HG02973 (cell line): ENCODE results near the gene HIP1R.
"Not testable (repeated sequence)": the region's sequence is repeated elsewhere in the genome, so short reads cannot be mapped to it uniquely, and the experiment has no call there.

Source experiments
- ATAC-seq: cut with Tn5 transposase; IDR thresholded peaks from one replicate; pipeline ENCODE4 v1.9.1; 2021; ENCODE audit warnings: moderate library complexity; ENCODE audit not compliant: unreplicated experiment

HIP1R gene

DNA sequence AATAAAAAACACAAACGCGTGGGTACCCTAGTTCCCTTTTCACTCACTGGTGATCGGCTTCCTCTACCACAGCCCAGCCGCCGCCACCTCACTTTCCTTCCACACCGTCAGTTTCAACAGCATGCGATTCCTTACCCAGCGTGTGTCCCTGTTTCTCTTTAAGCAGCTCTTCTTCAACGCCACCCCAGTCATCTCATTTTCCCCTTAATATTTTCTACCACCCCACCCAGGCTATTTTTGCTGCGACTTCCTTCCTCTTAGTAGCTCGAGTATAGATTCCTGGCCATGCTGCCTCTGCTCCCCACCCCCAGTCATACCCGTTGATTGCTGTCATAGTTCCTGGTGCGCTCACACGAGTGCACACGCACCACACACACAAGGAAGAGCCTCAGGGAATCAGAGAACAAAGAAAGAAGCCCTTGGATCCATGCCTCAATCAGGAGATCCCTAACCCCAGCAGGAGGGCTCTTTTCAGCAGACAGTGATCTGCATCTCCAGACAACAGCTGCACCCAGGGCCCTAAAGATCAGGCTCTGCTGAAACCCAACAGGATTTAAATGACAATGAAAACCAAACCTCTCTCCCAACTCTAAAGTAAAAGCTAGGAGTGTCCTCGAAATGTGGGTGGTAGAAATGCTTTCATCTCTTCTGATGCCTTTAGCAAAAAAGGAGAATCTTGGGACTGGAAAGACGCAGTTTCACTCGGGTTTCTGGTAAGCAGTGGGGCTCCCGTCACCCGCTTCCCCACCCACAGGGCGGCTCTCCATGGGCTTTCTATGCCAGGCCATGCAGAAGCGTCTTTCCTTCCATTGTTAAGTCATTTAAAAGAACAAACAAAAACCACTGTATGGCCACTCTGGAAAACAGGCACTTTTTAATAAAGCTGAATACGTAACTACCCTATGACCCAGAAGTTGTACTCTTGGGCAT is 36.9 kb downstream of the HIP1R start:
- ATAC-seq = no peak

DNA sequence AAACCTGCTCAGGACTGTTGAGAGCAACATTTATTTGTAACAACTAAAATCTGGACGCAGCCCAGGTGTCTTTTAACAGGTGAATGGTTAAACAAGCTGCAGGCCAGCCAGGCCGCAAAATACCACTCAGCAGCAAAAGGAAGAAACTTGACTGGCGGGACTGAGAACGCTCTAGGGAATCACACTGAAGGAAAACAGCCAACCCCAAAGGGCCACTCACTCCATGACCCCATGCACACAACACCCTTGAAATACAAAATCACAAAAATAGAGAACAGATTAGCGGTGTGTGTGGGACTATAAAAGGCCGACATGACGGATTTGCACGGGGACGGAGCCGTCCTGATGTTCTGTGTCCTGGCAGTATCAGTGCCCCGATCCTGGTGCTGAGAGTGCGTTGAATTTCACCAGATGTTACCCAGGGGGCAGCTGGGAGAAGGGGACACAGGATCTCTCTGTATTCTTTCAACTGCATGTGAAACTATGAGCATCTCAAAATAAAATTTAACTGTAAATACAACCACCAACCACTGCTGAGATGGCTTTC is 37.6 kb downstream of the HIP1R start:
- ATAC-seq = no peak

- no peak for ATAC-seq
These were observed 38.3 kb downstream of the HIP1R start for GRCh38 chr12:122873540-122873939.

GRCh38 chr12:122874081-122874480 is 38.8 kb downstream of the HIP1R start:
- ATAC-seq = no peak

- peak; percentile 47 for ATAC-seq
These were observed 40.4 kb downstream of the HIP1R start for GRCh38 chr12:122875590-122876220.

- ATAC-seq = not testable (repeated sequence)
These were observed 41.0 kb downstream of the HIP1R start for GRCh38 chr12:122876281-122876680.

DNA sequence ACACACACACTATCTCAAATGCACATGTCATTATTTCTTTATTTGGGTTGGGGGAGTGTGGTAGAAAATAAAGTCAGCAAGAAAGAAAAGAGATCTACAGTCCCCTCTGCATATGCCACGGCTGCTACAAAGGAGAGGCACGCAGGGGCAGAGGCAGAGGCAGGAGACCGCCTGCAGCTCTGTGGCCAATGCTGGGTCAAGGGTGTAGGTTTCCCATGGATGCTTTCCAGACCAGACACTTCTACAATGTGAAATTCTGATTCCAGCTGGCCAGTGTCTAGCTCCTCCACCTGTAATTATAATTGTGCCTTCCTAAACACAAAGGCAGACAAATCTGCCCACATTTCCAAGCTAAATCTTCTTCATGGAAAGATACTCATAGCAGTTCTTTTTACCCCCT is 41.5 kb downstream of the HIP1R start:
- no peak for ATAC-seq

DNA sequence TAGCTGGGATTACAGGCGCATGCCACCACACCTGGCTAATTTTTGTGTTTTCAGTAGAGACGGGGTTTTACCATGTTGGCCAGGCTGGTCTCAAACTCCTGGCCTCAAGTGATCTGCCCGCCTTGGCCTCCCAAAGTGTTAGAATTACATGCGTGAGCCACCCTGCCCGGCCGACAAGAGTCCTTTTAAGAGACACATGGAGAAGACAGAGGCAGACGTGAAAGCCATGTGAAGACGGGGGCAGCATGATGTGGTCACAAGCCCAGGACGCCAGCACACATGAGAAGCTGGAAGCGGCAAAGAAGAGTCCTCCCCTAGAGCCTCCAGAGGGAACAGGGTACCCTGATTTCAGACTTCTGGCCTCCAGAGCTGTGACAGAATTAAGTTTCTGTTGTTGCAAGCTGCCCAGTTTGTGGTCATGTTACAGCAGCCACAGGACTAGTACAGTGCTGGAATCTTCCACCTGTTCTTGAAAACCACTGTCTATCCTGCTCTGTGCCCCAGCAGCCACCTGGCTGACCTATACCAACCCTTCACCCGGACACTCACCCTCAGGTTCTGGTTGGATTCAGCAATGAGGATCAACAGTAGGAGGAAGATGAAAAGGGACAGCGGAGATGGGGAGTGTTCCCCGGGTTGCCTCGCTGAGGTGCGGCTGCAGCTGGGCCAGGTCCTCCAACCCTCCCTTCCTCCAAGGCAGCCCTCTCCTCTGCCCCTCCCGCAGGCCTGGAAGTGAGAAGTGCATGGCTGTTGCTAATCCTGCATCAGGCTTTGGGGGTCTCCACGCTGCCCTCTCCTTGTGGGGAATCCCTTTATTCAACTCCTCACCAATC is 43.7 kb downstream of the HIP1R start:
- ATAC-seq = no peak

- no peak for ATAC-seq
These were observed 45.0 kb downstream of the HIP1R start for GRCh38 chr12:122880155-122880667.

DNA sequence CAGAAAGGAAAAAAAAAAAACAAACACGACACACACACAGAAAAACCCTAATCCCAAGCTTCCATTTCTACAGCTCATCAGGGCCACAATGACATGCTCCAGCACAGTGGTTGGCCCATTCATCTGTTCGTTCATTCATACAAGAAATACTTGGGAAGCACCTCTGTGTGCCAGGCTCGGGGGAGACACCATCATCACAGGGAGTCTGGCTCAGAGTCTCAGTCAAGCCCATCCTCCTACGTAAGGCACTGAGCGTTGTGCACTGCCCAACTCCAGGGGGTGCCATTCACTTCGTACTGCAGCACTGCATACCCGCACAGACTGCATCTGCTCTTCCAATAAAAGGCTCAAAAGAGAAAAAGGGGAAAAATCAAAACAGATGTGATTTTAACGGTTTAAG is 45.4 kb downstream of the HIP1R start:
- ATAC-seq = no peak

DNA sequence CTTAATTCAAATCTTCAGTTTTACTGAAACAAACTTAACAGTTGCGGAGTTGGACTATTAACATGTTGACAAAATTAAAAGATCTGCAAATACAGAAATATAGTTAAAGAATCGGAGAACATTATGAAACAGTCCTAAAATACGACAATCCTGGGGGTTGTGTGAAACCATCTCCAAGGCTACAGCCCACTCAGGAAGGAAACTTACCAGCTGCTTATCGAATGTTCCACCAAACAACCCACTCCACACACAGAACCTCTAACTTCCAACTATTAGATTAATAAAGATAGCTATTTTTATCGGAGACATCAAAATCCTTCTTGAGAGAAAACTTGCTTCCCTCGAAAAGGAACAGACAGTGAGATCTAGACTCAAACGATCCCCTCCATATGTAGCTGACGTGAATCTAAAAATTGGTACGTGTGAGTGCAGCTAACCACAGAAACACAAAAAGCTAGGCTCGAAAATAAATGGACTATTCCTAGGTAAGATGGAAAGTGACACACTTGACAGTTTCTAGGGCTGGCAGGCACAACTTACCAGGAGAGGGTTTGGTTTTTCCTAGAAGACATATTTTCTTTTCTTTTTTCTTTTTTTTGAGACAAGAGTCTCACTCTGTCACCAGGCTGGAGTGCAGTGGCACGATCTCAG is 47.8 kb downstream of the HIP1R start:
- ATAC-seq = no peak

GRCh38 chr12:122884091-122884826 is 49.0 kb downstream of the HIP1R start:
- ATAC-seq = no peak

DNA sequence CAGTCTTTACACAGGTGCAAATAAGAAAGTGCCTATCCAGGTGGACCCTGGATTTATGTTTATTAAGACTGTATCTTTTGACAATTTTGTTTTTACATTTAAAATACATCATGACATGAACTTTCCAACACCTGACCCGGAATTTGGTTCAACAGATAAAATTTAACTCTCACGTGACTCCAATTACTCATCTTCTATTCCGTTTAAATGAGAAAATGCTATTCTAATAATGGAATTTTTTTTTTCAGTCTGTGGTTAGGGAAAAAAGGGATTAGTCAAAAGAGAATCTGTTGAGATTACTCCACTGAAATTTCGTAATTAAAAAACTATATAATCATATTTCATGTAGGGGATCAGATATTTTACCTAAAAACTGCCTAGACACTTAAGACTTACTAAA is 49.6 kb downstream of the HIP1R start:
- ATAC-seq = no peak

GRCh38 chr12:122886161-122886560 is 50.9 kb downstream of the HIP1R start:
- ATAC-seq = no peak

- ATAC-seq = no peak
These were observed 51.9 kb downstream of the HIP1R start for GRCh38 chr12:122886851-122887818.

GRCh38 chr12:122887819-122888212 is 52.6 kb downstream of the HIP1R start:
- no peak for ATAC-seq

DNA sequence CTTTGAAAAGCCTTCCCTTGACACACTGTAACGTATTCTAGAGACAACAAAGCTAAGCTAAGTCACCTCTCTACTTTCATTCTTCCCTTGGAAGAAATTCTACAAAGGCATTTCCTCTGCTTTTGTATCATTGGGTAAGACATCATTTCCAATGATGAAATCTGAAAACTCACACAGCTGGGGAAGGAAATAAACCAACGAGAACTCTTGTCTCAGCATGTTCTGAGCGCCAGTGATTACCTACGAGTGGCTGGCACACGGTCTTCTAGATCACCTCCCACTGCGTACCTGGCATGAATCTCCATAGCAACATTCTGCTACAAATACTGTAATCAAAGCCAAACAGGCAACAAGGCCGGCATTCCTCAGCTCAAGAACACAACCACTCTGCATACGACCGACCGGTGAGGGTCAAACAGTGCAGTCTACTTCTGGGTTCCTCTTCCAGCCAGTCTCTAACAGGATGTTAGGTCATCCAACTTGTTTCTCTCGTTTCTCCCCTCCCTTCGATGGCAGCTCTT is 53.0 kb downstream of the HIP1R start:
- ATAC-seq = peak; percentile 46

DNA sequence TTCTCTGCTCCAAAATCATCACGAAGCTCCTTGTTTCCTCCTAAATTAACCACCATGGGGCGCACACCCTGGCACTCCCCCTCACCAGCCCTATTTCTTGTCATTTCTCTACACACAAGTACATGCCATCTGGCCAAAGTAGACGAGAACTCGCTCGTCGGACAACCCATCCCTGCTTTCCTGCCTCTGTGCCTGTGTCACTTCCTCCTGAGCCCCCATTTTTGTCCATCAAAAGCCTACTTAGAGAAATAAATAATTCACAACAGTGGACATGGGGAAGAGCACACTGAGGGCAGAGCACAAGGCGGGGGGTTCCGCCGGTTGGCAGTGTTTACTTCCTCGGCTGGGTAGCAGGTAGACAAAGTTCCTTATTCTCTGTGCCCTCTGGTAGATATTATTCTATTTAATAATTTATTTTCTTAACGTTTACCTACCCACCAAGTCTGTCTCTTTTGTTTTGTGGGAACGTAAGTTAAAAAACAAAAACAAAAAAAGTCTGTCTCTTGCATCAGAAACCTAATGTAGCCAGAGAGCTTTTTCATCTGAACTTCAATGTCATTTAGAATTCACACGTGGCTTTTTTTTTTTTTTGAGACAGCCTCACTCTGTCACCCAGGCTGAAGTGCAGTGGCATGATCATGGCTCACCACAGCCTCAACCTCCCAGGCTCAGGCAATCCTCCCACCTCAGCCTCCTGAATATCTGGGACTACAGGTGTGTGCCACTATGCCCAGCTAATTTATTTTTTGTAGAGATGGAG is 54.7 kb downstream of the HIP1R start:
- ATAC-seq = no peak
